ENCODE measurements around the gene TUFM.
"Not testable (repeated sequence)": the region's sequence is repeated elsewhere in the genome, so short reads cannot be mapped to it uniquely, and the experiment has no call there.

TUFM gene

DNA sequence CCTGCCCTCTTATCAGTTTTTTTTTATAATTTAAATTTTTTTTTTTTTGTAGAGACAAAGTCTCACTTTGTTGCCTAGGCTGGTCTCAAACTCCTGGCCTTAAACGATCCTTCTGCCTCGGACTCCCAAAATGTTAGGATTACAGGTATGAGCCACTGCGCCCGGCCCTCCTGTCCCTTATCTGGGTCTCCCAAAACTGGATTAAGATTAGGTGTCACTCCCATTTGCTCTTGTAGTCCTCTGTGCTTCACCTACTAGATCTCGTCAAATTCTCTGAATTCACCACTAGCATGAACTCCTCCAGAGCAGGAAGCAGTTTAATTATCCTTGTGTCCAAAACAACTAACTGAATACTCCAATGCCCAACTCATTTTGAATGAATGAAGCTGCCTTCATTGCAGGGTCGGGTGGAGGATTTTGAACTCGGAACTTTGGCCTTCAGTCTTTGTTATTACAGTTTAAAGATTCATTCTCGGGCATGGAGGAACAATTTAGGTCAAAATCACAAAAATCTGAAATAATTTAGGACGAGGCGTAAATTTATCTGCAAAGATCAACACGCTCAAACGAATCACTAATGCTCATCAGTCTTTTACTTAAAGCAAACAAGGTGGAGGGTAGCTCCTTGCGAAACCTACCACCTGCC is 24.2 kb downstream of the TUFM start:
- peak overlapping the region; percentile 86 for H3K4me3 ChIP-seq (ENCODE audit: low read length)
- TF ChIP-seq ZNF274 (IDR thresholded peaks at IDR 0.05; ENCODE audit: low read depth, low read length): no peak

GRCh38 chr16:28820546-28820945 is 25.6 kb downstream of the TUFM start:
- H3K4me3 ChIP-seq (ENCODE audit: low read length): not testable (repeated sequence)

- TF ChIP-seq ZNF274 (IDR thresholded peaks at IDR 0.05; ENCODE audit: low read depth, low read length): no peak
- no peak overlapping the region for H3K4me3 ChIP-seq (ENCODE audit: low read length)
Measured at GRCh38 chr16:28820016-28820415, 26.1 kb downstream of the TUFM start.

- not testable (repeated sequence) for H3K4me3 ChIP-seq (ENCODE audit: low read length)
Measured at GRCh38 chr16:28807445-28808120, 38.6 kb downstream of the TUFM start.

- H3K4me3 ChIP-seq (ENCODE audit: low read length): not testable (repeated sequence)
Measured at GRCh38 chr16:28802235-28803019, 43.7 kb downstream of the TUFM start.

Measured in GM08714 (cell line).